ENCODE results near the gene SERPINI2.

SERPINI2 gene

GRCh38 chr3:167473863-167474262 lies at the start of gene SERPINI2:
Gene SERPINI2, minus strand, starts transcription at chr3:167474042. Its CDS starts 2,208 bp downstream, at chr3:167471834.
- DNase-seq (ENCODE audit: extremely low read depth in 1 of 2, low read depth in 1 of 2), result no peak

GRCh38 chr3:167521006-167521355 lies 47.1 kb upstream of the SERPINI2 start:
- no peak for DNase-seq (ENCODE audit: extremely low read depth in 1 of 2, low read depth in 1 of 2)

GRCh38 chr3:167520266-167521005 lies 46.6 kb upstream of the SERPINI2 start:
- DNase-seq (ENCODE audit: extremely low read depth in 1 of 2, low read depth in 1 of 2), result no peak

- no peak for DNase-seq (ENCODE audit: extremely low read depth in 1 of 2, low read depth in 1 of 2)
Measured at GRCh38 chr3:167507954-167508353, 34.1 kb upstream of the SERPINI2 start.

GRCh38 chr3:167502401-167502800 lies 28.6 kb upstream of the SERPINI2 start:
- no peak for DNase-seq (ENCODE audit: extremely low read depth in 1 of 2, low read depth in 1 of 2)

- no peak for DNase-seq (ENCODE audit: extremely low read depth in 1 of 2, low read depth in 1 of 2)
Measured at GRCh38 chr3:167501941-167502340, 28.1 kb upstream of the SERPINI2 start.

GRCh38 chr3:167497903-167498302 lies 24.1 kb upstream of the SERPINI2 start:
- no peak for DNase-seq (ENCODE audit: extremely low read depth in 1 of 2, low read depth in 1 of 2)

- no peak for DNase-seq (ENCODE audit: extremely low read depth in 1 of 2, low read depth in 1 of 2)
Measured at GRCh38 chr3:167493244-167493643, 19.4 kb upstream of the SERPINI2 start.

- DNase-seq (ENCODE audit: extremely low read depth in 1 of 2, low read depth in 1 of 2), result no peak
Measured at GRCh38 chr3:167491621-167492020, 17.8 kb upstream of the SERPINI2 start.

GRCh38 chr3:167489571-167489970 lies 15.7 kb upstream of the SERPINI2 start:
- DNase-seq (ENCODE audit: extremely low read depth in 1 of 2, low read depth in 1 of 2), result no peak

GRCh38 chr3:167487556-167487955 lies 13.7 kb upstream of the SERPINI2 start:
- DNase-seq (ENCODE audit: extremely low read depth in 1 of 2, low read depth in 1 of 2), result no peak

- no peak for DNase-seq (ENCODE audit: extremely low read depth in 1 of 2, low read depth in 1 of 2)
Measured at GRCh38 chr3:167484551-167484950, 10.7 kb upstream of the SERPINI2 start.

GRCh38 chr3:167483708-167484475 lies 10.1 kb upstream of the SERPINI2 start:
- DNase-seq (ENCODE audit: extremely low read depth in 1 of 2, low read depth in 1 of 2), result no peak

GRCh38 chr3:167481164-167481563 lies 7.3 kb upstream of the SERPINI2 start:
- DNase-seq (ENCODE audit: extremely low read depth in 1 of 2, low read depth in 1 of 2), result no peak

- no peak for DNase-seq (ENCODE audit: extremely low read depth in 1 of 2, low read depth in 1 of 2)
Measured at GRCh38 chr3:167480748-167481147, 6.9 kb upstream of the SERPINI2 start.

- DNase-seq (ENCODE audit: extremely low read depth in 1 of 2, low read depth in 1 of 2), result no peak
Measured at GRCh38 chr3:167469381-167469780, 4.5 kb downstream of the SERPINI2 start.

- DNase-seq (ENCODE audit: extremely low read depth in 1 of 2, low read depth in 1 of 2), result no peak
Measured at GRCh38 chr3:167467848-167468611, 5.8 kb downstream of the SERPINI2 start.

GRCh38 chr3:167466966-167467365 lies 6.9 kb downstream of the SERPINI2 start:
- DNase-seq (ENCODE audit: extremely low read depth in 1 of 2, low read depth in 1 of 2), result no peak

GRCh38 chr3:167456157-167456799 lies 17.6 kb downstream of the SERPINI2 start:
- DNase-seq (ENCODE audit: extremely low read depth in 1 of 2, low read depth in 1 of 2), result no peak

- DNase-seq (ENCODE audit: extremely low read depth in 1 of 2, low read depth in 1 of 2), result no peak
Measured at GRCh38 chr3:167453815-167454214, 20.0 kb downstream of the SERPINI2 start.

- no peak for DNase-seq (ENCODE audit: extremely low read depth in 1 of 2, low read depth in 1 of 2)
Measured at GRCh38 chr3:167451282-167451681, 22.6 kb downstream of the SERPINI2 start.

Data from stimulated activated CD8-positive, alpha-beta memory T cell treated with anti-CD3 and anti-CD28 coated beads, Interleukin-7, amount 100 ng/mL, for 48 hours (primary cell).